Immature natural killer cell (primary cell): Measurements from ENCODE around the gene CDK14. TPM values are rescaled to one million over a fixed set of nuclear protein-coding genes. Genes with fewer than 3 reads are reported as not detected.

Experiments
- DNase-seq, 3 donors: peaks; one replicate each; pipeline ENCODE4 v3.0.0; 2022; ENCODE audit warnings: mixed read lengths in 1 of 3
- H3K27ac Mint-ChIP-seq, 6 donors: one replicate each; pipeline ENCODE4 v1.8.0; 2020; ENCODE audit warnings: mixed read lengths in 6 of 6, mild to moderate bottlenecking in 5 of 6, inconsistent platforms in 4 of 6, moderate library complexity in 3 of 6
- H3K27me3 Mint-ChIP-seq, 3 donors: one replicate each; pipeline ENCODE4 v1.8.0; 2020 to 2021; ENCODE audit warnings: low read depth in 3 of 3, mild to moderate bottlenecking in 3 of 3, mixed read lengths in 3 of 3, moderate library complexity in 3 of 3, inconsistent platforms in 1 of 3
- H3K36me3 Mint-ChIP-seq, 3 donors: one replicate each; pipeline ENCODE4 v1.8.0; 2020; ENCODE audit warnings: mixed read lengths in 3 of 3, inconsistent platforms in 2 of 3, mild to moderate bottlenecking in 2 of 3
- H3K4me1 Mint-ChIP-seq, 2 donors: one replicate each; pipeline ENCODE4 v1.8.0; 2020; ENCODE audit warnings: inconsistent platforms in 2 of 2, mild to moderate bottlenecking in 2 of 2, mixed read lengths in 2 of 2, moderate library complexity in 1 of 2
- H3K4me3 Mint-ChIP-seq, 5 donors: one replicate each; pipeline ENCODE4 v1.8.0; 2020; ENCODE audit warnings: mild to moderate bottlenecking in 5 of 5, mixed read lengths in 5 of 5, inconsistent platforms in 3 of 5, moderate library complexity in 3 of 5
- H3K9me3 Mint-ChIP-seq, 6 donors: one replicate each; pipeline ENCODE4 v1.8.0; 2020; ENCODE audit warnings: mild to moderate bottlenecking in 6 of 6, mixed read lengths in 6 of 6, inconsistent platforms in 4 of 6, moderate library complexity in 3 of 6
- polyA plus RNA-seq, 3 donors: library from polyadenylated mRNA; unstranded; fragments of 300-500 nt; fragmentation: Illumina TruSeq; gene quantifications; one replicate each; pipeline ENCODE4 v1.2.3, GENCODE V29; 2021

Gene CDK14
- polyA plus RNA-seq, 3 donors from 2014 or later = 0.22 TPM; not detected in 2

- no peaks in the 10 kb centered on the region for H3K36me3 Mint-ChIP-seq
- H3K9me3 Mint-ChIP-seq = peaks cover 1 to 29% (median 7%) of the 10 kb centered on the region in 6 donors
- no peak overlapping the region for H3K4me3 Mint-ChIP-seq
- H3K27me3 Mint-ChIP-seq = peaks cover 0 to 5% (median 0%) of the 10 kb centered on the region in 3 donors
- no peaks in the 10 kb centered on the region for H3K4me1 Mint-ChIP-seq
- no peak for DNase-seq
- H3K27ac Mint-ChIP-seq = no peak overlapping the region
Measured at GRCh38 chr7:90945104-90945787, 349.1 kb downstream of the CDK14 start.

- DNase-seq = no peak
- H3K36me3 Mint-ChIP-seq = no peaks in the 10 kb centered on the region
- peaks cover 0 to 38% (median 10%) of the 10 kb centered on the region in 6 donors for H3K9me3 Mint-ChIP-seq
- no peak overlapping the region for H3K27ac Mint-ChIP-seq
- H3K4me3 Mint-ChIP-seq = no peak overlapping the region
- H3K27me3 Mint-ChIP-seq = peaks cover 0 to 5% (median 0%) of the 10 kb centered on the region in 3 donors
- H3K4me1 Mint-ChIP-seq = no peaks in the 10 kb centered on the region
Measured at GRCh38 chr7:90946730-90947501, 350.8 kb downstream of the CDK14 start.

DNA sequence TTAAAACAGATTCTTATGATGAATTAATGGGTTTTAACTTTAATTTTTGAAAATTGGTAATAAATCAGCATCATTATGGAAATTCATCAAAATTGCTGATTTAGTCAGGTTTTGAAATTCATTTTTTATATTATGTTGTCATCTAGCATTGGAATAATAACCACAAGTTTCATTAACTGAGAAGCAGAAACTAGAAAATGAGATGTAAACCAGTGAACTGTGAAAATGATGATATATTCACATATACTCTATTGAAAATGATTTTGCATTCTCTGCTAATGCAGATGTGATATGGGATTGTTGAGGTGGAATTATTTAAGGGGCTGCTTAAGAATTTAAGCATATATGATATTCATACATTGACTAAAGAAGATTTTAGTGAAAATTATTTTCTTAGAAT, 352.0 kb downstream of the CDK14 start:
- Mint-ChIP-seq H3K9me3 (peaks cover 0 to 36% (median 9%) of the 10 kb centered on the region in 6 donors), H3K4me3 (no peak overlapping the region)

DNA sequence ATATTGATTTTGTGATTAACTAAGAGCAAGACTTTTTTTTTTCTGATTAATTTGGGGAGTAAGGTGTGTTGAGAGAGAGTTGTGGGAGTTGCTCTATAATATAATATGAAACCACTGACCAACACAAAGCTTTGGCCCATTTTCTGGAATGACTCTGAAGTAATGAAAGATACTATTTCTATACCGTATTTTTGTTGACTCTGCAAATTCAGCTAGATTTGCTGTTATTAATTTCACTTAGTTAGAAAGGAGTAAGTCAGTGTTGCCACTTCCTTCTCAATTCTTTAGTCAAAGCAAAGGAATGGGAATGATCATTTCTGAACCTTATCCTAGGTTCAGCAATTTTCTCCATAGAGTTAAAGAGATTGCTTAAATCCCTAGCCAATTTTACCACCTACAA, 355.1 kb downstream of the CDK14 start:
- Mint-ChIP-seq H3K27me3 (peaks cover 0 to 3% (median 0%) of the 10 kb centered on the region in 3 donors), H3K4me3 (no peak overlapping the region), H3K9me3 (peaks cover 0 to 27% (median 6%) of the 10 kb centered on the region in 6 donors), H3K27ac (no peak overlapping the region), H3K4me1 (no peaks in the 10 kb centered on the region), H3K36me3 (no peaks in the 10 kb centered on the region)
- no peak for DNase-seq

More for the DNA sequence above, 352.0 kb downstream of the CDK14 start:
- Mint-ChIP-seq H3K36me3 (no peaks in the 10 kb centered on the region), H3K27me3 (peaks cover 0 to 5% (median 0%) of the 10 kb centered on the region in 3 donors), H3K4me1 (no peaks in the 10 kb centered on the region), H3K27ac (no peak overlapping the region)
- no peak for DNase-seq

GRCh38 chr7:90951986-90952954, 356.1 kb downstream of the CDK14 start:
- Mint-ChIP-seq H3K27me3 (peaks cover 0 to 3% (median 0%) of the 10 kb centered on the region in 3 donors), H3K4me3 (no peak overlapping the region), H3K27ac (no peak overlapping the region), H3K36me3 (no peaks in the 10 kb centered on the region), H3K4me1 (no peaks in the 10 kb centered on the region), H3K9me3 (peaks cover 0 to 20% (median 6%) of the 10 kb centered on the region in 6 donors)
- DNase-seq = no peak

DNA sequence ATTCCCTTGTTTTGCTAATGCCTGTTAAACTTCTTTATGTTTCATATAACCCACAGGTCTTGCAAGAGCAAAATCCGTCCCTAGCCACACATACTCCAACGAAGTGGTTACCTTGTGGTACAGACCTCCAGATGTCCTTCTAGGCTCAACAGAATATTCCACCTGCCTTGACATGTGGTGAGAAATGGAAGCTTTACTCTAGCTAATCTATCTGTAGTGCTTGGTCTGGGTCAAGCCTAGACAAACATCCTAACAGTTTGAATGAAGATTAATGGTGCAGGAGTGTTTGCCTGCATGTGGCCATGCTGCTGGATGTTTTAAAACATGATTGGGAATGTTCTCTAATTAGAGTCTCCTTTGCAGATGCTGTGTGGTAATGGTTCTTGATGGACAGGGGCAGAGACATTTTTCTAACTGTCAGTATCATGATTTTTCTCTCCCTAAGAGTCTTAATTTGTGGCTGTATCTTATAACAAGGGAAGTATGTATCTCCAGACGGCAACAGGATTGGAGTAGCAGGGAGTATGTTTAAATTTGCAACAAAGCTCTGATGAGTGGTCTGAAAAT, 359.6 kb downstream of the CDK14 start:
- Mint-ChIP-seq H3K27me3 (no peaks in the 10 kb centered on the region), H3K27ac (no peak overlapping the region), H3K36me3 (no peaks in the 10 kb centered on the region), H3K4me3 (no peak overlapping the region), H3K9me3 (peaks cover 0 to 26% (median 6%) of the 10 kb centered on the region in 6 donors), H3K4me1 (no peaks in the 10 kb centered on the region)
- no peak for DNase-seq

GRCh38 chr7:90957883-90958282, 361.8 kb downstream of the CDK14 start:
- Mint-ChIP-seq H3K27me3 (no peaks in the 10 kb centered on the region), H3K27ac (no peak overlapping the region), H3K4me3 (no peak overlapping the region), H3K9me3 (peaks cover 1 to 29% (median 5%) of the 10 kb centered on the region in 6 donors), H3K4me1 (no peaks in the 10 kb centered on the region), H3K36me3 (no peaks in the 10 kb centered on the region)
- no peak for DNase-seq

DNA sequence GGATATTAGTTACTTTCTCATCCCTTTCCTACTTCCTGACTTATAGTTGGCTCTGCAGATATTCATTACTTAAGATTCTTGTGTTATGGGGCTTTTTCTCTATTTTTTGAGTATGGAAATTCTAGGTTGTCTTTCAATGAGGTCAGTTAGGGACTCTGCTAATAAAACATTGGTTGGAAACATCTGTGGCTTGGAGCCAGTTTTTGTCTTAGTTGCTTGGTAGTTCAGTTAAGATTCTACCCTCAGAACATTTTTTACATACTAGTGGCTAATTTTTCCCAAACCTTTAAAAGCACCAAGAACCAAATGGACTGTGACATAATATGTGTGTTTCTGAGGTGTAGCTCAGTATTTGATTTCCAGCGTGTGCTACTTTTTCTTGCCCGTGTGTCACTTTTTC, 362.5 kb downstream of the CDK14 start:
- Mint-ChIP-seq H3K4me3 (no peak overlapping the region), H3K36me3 (no peaks in the 10 kb centered on the region), H3K27me3 (no peaks in the 10 kb centered on the region), H3K9me3 (peaks cover 1 to 27% (median 6%) of the 10 kb centered on the region in 6 donors), H3K27ac (no peak overlapping the region), H3K4me1 (no peaks in the 10 kb centered on the region)
- no peak for DNase-seq

- H3K27me3 Mint-ChIP-seq = no peaks in the 10 kb centered on the region
- H3K27ac Mint-ChIP-seq = no peak overlapping the region
- H3K36me3 Mint-ChIP-seq = no peaks in the 10 kb centered on the region
- peaks cover 1 to 30% (median 8%) of the 10 kb centered on the region in 6 donors for H3K9me3 Mint-ChIP-seq
- H3K4me1 Mint-ChIP-seq = no peaks in the 10 kb centered on the region
- no peak overlapping the region for H3K4me3 Mint-ChIP-seq
- DNase-seq = no peak
Measured at GRCh38 chr7:90961037-90961725, 365.1 kb downstream of the CDK14 start.

GRCh38 chr7:90965211-90965610, 369.1 kb downstream of the CDK14 start:
- H3K27me3 Mint-ChIP-seq = no peaks in the 10 kb centered on the region
- H3K4me1 Mint-ChIP-seq = no peaks in the 10 kb centered on the region
- H3K4me3 Mint-ChIP-seq = no peak overlapping the region
- H3K9me3 Mint-ChIP-seq = peaks cover 1 to 29% (median 8%) of the 10 kb centered on the region in 6 donors
- no peak overlapping the region for H3K27ac Mint-ChIP-seq
- no peak for DNase-seq
- H3K36me3 Mint-ChIP-seq = no peaks in the 10 kb centered on the region

DNA sequence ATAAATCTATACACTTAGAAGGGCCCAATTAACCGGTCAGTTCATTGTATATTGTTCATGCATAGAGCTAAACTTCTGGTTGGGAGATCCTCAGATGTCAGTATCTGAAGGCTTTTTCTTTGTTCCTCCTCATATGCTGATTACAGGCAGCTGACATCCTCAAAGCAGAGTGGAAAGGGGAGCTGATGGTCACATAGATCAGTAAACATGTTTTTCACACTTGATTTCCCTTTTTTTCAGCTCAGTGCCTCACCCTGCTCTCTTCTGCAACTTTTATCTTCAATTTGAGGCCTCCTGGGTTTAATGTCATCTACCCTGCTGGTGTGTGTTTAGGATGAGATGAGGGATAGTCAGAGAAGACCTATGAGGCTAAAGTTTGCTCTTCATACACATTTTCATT, 370.2 kb downstream of the CDK14 start:
- H3K4me1 Mint-ChIP-seq = no peaks in the 10 kb centered on the region
- no peaks in the 10 kb centered on the region for H3K36me3 Mint-ChIP-seq
- H3K27me3 Mint-ChIP-seq = no peaks in the 10 kb centered on the region
- H3K4me3 Mint-ChIP-seq = no peak overlapping the region
- H3K9me3 Mint-ChIP-seq = peaks cover 0 to 28% (median 9%) of the 10 kb centered on the region in 6 donors
- no peak for DNase-seq
- H3K27ac Mint-ChIP-seq = no peak overlapping the region

DNA sequence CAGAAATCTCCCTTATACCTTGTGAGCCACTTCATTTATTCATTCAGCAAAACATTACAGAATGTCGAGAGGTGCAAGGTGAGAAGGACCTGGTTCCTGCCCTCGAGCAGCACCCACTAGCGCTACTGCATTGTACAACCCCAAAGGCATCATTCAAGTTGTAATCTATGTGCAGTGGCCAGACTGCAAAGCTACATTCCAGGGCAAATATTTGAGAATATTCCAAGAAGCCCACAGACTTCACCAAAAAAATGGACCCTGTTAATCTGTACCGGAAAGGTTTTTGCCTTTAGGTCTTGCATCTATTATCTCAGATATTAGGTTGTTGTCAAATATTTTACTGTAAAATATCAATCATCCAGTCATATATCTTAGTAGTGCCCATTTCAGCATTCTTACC, 372.8 kb downstream of the CDK14 start:
- no peak overlapping the region for H3K4me3 Mint-ChIP-seq
- H3K27ac Mint-ChIP-seq = no peak overlapping the region
- no peaks in the 10 kb centered on the region for H3K4me1 Mint-ChIP-seq
- H3K27me3 Mint-ChIP-seq = no peaks in the 10 kb centered on the region
- peaks cover under 1 to 25% (median 10%) of the 10 kb centered on the region in 6 donors for H3K9me3 Mint-ChIP-seq
- DNase-seq = no peak
- no peaks in the 10 kb centered on the region for H3K36me3 Mint-ChIP-seq
